Cardiac septum (tissue), 1 donor: ENCODE data around the gene GMEB2. TPM values are rescaled to one million over a fixed set of nuclear protein-coding genes. Genes with fewer than 3 reads are reported as not detected.

Experiments
- DNase-seq: peaks from one replicate; pipeline ENCODE4 v3.0.0-alpha.2; 2020; ENCODE audit warnings: low spot score
- intact Hi-C: fragments of 100-400 bp; cut with DNase I; formaldehyde crosslinking; loops from one replicate; pipeline ENCODE4 v1.14.0; 2022
- total RNA-seq: library from RNA; stranded (reverse); fragmentation: NEBNext Ultra II Directional; extraction: Animal tissue kit (Norgen Biotek cat#: 25700); gene quantifications from one replicate; pipeline ENCODE4 v1.2.1, GENCODE V29; 2021
- donor health status: DM: no; HTN: no; CAD: no.

GMEB2 gene
- total RNA-seq, 1 donor from 2014 or later: 6.8 TPM

DNA sequence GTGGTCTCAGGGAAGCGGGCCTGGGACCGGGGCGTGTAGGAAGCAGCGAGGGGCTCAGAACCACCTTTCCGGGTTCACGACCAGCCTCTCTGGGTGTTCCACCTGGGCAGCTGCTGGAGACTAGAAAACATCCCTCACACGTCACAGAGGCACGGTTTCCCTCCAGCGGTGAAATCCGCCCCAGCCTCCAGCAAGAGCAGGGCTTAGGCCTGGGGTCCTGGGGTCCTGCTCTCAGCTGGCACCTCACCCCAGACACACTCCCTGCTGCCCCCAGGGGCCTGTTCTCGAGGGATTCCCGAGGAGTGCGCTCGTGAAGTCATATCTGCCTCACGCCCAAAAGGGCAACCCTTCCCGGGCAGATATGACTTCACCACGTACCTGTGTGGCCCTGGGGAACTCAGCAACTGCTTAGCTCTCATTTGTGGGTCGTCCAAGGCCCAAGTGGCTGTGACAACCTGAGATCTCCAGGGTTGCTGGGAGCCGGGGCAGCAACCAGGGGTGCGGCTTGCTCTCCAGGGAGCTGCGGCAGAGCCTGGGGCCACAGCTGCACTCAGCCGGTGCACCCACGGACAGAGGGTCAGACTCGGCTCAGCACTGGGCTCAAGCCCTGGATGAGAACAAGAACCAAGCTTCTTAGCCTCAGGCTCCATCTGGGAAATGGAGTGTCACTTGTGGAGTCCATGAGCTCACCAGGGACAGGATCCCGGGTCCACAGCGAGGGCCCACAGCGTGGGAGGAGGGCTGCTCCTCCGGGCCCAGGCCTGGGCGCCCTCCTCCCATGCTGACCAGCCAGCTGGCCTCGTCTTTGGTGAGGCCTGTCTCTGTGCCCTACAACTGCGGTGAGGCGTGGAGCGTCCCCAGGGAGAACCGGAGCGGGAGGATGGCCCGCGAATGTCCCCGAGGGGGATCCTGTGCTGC, 72.3 kb downstream of the GMEB2 start:
- no peak for DNase-seq
- intact Hi-C loops: no loop called here

DNA sequence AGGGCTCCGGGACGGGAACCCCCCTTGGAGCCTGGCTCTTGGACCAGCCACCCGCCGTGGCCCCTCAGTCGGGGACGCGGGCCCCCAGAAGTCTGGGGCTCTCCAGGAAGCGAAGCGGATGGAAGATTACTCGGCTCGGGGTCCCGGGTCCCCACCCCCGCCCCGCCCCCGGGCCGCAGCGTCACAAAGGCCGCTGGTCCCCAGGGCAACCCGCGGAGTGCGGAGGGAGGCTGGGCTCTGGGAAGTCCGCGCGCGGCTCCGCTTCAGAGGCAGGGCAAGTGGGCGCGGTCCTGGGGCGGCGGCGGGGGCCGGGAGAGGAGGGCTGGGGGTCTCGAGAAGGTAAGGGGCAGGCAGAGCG, 73.0 kb downstream of the GMEB2 start, which contains the start of gene FNDC11:
Gene FNDC11 (plus strand): TSS at position 227 of the 358 bp plus-strand sequence. CDS start 1,505 bp downstream, outside the sequence.
- intact Hi-C loops: no loop called here
- no peak for DNase-seq

DNA sequence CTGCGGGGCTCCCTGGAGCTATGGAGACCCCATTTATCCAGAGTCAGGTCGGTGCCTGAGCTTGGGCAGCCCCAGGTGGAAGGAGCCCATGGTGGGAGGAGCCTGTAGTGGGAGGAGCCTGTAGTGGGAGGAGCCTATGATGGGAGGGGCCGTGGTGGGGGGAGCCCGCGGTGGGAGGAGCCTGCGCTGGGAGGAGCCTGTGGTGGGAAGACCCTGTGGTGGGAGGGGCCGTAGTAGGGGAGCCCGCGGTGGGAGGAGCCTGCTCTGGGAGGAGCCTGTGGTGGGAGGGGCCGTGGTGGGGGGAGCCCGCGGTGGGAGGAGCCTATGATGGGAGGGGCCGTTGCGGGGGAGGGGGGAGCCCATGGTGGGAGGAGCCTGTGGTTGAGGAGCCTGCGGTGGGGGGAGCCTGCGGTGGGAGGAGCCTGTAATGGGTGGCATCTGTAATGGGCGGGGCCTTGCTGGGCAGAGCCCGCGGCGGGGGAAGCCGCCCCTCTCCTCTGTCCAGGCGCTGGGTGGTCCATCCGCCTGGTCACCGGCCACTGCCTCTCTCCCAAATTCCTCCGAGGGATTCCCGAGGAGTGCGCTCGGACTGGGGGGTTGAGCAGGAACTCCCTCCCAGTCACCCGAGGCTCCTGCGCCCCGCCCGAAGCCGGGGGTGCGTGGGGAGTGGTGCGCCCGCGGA, 73.5 kb downstream of the GMEB2 start:
- DNase-seq: peak; percentile 89
- intact Hi-C loops: no loop called here

DNA sequence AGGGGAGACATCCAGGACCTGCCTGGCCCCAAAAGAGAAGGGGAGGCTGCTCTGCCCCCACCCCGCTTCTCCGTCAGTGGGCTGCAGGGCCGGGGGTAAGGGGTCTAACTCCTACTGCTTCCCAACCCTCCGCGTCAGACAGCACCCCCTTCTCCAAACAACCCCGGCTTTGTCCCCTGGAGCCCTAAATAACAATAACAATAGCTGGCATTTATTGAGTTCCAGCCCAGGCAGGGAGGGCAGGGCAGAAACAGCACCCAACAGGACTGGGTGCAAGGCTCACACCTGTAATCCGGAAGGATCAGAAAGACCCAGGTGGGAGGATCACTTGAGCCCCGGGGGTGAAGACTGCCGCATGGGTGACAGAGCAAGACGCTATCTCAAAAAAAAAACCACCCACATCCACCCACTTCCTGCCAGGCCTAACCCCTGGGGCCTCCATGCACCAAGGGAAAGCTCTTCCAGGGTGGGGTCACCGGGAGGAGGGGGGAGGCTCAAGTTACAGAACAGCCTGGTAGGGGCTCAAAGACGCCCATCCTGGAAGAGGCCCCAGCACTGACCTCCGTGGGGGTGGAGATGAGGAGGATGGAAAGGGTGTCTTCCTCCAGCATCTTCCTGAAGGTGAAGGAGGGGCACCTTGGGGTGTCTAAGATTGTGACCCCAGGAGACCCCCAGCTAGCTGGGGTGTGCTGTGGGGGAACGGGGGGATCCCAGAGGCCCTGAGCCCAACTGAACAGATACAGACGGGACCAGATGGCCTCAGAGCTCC, 74.2 kb downstream of the GMEB2 start:
- DNase-seq: no peak
- intact Hi-C loops: no loop called here

DNA sequence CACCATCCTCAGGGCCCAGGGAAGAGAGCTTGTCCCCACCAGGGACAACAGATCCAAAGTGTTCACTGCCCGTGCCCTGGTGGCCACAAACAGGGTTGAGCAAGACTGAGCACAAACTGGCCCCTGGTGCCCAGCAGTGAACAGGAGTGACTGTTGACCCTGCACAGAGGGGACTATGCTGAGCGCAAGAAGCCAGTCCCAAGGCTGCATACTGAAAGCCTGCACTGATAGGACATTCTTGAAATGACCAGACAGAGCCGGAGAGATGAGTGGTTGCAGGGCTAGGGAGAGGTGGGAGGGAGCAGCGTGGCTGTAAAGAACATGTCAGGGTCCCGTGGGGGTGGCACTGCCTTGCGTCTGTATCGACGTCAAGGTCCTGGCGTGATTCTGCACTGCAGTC, 75.8 kb downstream of the GMEB2 start:
- DNase-seq: no peak
- intact Hi-C loops: no loop called here

DNA sequence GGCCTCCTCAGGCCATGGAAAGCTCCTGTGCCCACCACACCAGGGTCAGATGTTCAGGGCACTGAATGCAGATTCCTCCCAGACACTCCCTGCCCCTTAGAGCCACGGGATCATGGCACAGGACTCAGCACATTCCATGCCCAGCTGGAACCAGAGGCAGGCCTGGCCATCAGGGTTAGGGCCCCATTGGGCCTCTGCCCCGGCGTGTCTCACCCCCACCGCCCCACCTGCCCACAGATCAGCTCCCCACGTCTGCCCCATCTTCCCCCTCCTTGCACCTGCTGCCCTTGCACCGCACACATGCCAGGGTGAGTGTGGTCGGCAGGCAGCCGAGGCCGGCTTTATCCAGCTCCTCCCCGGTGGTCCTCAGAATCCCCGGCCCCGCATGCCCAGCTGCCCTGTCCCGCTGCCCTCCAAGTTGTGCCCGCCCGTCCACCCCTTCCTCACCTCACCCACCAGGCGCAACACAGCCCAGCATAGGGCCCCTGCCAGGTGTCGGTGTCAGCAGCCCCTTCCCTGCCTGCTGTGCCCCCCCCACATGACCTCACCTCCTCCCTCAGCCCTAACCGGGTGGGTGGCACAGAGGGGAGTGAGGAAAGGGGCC, 77.1 kb downstream of the GMEB2 start:
- intact Hi-C loops: no loop called here
- DNase-seq: no peak

DNA sequence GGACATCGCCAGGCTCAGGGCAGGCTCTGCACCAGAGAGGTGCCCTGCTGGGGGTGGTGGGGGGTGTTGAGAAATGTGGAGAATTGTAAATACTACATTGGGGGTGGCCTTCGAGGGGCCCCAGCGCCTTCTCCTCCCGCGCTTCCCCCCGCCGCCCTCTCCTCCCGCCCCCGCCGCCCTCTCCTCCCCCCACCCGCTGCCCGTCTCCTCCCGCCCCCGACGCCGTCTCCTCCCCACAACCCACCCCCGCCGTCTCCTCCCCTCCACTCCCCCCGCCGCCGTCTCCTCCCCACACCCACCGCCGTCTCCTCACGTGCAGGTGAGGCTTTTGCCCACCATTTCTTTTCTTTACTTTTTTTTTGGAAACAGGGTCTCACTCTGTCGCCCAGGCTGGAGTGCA, 77.9 kb downstream of the GMEB2 start:
- DNase-seq: no peak
- intact Hi-C loops: no loop called here

DNA sequence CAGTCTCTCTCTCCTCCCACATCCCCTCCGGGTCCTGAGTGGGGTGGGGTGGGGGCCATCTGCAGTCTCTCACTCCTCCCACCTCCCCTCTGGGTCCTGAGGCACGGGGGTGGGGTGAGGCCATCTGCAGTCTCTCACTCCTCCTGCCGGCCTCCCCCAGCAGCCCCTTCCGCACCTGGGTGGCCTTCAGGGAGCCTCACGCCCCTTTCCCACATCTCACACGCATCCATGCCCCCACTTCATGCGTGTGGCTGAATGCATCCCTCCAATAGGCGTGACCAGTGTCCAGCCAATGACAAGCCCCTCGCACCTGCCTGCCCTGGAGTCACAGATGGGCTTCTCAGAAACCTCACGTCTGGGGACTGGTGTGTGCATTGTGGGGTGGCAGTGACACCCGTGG, 78.4 kb downstream of the GMEB2 start:
- no peak for DNase-seq
- intact Hi-C loops: no loop called here

DNA sequence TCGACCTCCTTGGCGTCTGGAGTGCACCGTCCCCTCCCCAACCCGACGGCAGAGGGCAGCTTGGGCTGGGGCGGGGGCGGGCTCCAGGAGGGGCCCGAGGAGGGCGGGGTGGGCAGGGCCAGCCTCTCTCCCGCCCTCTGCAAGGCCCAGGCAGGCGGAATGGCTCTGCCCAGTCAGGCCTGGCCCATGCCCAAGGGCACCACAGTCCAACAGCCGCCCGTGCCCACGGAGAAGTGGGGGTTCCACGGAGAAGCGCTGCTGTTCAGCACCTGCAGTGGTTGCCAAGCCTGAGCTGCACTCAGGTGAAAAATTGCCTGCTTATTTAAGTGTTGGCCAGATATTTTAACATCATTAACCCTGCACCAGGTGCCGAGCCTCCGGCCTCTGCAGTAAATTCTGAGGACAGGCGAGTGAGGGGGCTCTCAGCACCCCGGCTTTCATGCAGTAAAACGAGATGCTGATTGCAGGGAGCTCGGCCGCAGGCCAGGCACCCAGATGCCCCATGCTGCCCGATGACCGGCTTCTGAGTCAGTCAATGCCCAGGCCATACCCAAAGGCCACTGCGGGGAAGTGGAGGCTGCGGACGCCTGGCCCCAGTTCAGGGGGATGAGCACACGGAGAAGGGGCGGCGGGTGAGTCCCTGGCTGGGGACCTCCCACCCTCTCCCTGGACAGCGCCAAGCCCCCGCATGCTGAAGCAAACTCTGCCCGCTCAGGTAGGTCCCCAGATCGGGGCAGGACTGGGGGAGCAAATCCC, 79.0 kb downstream of the GMEB2 start, which contains the start of gene SRMS:
Gene SRMS (minus strand): TSS at position 25 of the 756 bp plus-strand sequence. CDS start 286 bp downstream, outside the sequence.
- no peak for DNase-seq
- intact Hi-C loops: no loop called here

DNA sequence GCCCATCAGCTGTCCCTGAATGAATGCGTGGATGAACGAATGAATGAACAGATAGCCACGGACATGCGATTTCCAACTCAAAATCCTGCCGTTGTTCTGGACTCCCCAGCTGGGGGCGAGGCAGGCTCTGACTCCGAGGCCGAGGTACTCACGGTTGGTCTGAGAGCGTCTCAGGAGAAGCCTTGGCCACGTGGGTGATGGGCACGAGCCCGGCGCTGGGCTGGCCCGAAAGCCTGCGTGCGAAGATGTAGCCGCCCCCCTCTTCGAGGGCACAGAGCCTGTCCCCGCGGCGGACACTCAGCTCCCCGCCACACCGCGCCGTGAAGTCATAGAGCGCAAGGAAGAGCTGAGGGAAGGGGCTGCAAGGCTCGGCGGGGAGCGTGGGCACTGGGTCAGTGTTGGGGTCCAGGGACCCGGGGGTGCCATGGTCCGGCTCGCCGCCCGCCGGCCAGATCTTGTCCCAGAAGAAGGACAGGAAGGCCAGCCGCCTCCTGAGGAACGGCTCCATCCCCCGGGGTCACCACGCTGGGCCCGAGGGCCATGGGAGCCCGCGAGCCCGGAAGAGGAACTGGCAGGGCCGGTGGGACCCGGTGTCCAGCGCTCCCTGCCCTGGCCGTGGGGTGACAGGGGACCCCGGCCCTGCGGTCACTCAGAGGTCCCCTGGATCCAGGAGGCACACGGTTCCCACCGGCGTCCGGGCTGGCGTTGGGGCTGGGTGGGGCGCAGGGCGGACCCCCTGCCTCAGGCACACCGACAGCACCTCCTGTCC, 79.8 kb downstream of the GMEB2 start:
- intact Hi-C loops: no loop called here

DNA sequence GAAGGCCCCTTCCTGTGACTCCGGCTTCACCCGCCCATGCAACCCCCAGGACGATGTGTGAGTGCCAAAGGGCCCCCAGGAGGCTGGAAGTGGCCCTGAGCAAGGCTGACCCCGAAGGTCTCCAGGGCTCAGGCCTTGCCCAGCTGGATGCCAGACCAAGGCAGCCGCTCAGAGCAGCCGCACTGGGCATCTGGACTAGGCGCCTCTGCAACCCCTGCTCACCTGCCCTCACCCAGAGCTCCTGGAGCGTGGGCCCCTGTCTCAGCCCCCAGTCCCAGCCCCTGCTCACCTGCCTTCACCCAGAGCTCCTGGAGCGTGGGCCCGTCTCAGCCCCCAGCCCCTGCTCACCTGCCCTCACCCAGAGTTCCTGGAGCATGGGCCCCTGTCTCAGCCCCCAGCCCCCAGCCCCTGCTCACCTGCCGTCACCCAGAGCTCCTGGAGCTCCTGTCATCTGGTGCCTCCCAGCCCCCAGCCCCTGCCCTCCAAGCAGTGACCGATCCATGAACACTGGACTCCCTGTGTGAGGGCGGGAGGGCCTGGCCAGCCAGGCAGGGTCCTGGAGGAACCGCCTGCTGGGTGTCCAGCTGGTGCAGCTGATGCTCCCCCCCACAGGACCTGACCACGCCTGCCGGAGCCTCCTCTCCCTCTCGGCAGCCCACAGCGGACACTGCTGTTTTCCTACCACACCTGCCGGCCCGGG, 80.5 kb downstream of the GMEB2 start:
- intact Hi-C loops: no loop called here
- DNase-seq: no peak

More for the DNA sequence above, 79.8 kb downstream of the GMEB2 start:
- DNase-seq: no peak

DNA sequence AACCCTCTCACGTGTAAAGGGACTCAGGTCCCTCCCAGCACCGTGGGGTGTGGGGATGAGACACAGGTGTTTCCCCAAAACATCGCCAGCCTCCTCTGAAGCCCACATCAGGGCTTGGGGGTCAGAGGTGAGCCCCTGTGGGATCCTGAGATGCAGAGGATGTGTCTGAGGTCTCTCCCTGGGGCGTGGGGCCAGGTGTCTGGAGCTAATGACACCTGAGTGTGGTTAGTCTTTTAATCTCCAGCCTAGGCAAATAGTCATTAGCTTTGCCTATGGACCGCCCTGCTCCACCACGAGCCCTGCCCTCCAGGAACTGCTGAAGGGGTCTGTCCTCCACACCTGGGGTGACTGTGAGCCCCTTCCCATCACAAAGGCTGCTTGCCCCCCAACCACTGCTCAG, 81.1 kb downstream of the GMEB2 start:
- DNase-seq: no peak
- intact Hi-C loops: no loop called here

DNA sequence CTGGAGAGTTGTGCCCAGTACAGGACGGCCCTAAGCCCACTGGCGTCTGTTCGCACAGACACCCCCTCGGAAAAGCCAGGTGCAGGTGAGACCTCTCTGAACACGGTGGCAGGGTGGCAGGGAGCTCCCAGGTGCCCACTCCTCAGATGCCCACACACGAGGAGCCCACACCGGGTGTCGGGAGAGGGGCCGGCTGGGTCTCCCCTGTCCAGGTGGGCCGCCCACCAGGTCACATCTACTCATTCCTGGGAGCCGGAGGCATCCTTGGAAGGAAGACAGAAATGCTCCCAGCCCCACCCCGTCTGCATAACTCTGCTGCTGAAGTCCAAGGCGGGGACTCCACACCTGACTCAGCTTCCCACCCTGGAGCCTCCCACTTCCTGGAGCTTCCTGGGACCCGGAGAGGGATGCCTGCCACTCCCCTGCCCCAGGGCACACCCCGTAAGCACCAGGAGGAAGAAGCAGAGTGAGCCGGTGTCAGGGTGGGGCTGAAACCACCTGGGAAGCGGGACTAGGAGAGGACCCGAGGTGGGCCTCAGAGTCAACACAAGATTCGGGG, 81.9 kb downstream of the GMEB2 start:
- DNase-seq: no peak
- intact Hi-C loops: no loop called here

DNA sequence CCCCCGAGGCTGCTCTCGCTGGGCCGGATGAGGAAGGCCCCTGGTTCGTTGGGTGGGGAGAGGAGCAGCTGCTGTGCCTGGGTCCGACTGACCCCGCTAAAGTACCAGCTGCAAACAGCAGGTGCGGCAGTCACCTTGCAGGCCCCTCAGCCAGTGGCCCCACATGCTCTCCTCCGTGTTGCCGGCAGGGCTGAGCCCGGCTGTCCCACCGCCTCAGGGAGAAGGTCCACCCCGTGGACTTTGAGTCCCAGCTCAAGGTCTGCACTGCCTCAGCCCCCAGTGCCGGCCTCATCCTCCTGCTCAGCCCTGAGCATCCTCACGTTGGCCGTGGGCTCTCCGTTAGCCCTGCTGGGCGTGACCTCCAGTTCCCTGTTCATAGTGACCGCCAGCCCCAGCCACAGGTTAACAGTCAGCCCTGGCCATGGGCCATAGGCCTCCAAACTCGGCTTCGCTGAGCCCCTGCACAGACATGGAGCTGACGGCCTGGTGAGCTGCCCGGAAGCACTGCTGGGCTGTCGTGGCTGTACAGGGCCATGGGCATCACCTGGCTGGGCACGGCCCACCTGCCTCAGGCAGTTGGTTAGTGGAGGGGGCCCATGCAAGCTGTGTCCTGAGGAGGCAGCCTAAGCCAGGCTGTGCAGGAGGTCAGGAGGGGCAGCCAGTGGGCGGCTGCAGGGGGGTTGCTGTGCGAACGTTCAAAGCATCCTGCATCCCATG, 82.5 kb downstream of the GMEB2 start:
- intact Hi-C loops: no loop called here
- DNase-seq: no peak

DNA sequence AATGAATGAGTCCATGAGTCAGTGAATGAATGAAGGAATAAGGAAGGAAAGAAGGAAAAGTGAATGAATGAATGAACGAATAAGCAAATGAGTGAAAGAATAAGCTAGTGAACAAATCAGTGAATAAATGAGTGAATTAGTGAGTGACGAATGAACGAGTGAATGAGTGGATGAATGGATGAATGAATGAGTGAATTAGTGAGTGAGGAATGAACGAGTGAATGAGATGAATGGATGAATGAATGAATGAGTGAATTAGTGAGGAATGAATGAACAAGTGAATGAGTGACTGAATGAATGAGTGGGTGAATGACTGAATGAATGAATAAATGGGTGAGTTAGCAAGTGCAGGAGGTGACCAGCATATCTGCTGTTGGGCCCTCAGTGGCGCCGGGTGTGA, 83.2 kb downstream of the GMEB2 start:
- intact Hi-C loops: no loop called here
- no peak for DNase-seq

DNA sequence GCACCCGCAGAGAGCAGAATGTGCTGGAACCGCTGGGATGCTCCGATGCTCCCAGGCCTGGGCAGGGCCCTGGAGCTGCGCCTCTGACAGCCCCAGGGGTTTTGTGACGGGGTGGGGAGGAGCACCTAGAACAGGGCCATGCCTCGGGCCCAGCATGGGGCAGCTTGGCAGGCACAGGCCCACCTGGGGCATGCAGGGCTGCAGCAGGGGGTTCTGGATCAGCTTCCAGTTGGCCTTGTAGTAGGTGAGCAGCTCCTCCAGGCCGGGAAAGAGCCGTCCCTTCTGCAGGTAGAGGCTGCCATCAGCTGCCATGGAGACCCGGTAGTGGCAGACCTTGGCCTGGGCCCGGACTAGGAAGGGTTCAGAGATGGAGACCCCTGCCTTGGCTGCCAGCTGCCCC, 83.8 kb downstream of the GMEB2 start:
- intact Hi-C loops: no loop called here
- no peak for DNase-seq

DNA sequence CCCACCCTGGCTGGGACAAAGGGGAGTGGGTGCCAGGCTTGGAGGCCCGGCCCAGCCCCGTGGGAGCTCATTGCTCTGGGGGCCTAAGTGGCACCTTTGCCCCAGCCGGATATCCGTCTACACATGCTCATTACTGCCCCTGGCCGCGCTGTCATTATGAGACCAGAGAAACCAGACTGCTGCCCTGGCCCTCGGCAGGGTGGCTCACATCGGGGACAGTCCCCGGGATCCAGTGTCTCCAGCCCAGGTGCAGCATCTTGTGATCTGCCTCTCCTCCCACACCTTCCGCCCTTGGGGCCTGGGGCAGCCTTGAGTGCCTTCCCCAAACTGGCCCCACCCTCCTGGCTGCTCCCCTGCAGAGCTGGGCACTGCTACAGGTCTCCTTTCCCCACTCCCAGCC, 84.2 kb downstream of the GMEB2 start:
- intact Hi-C loops: no loop called here
- DNase-seq: no peak
